ENCODE data around the gene ILKAP.

GRCh38 chr2:238139196-238140039 is 64.1 kb downstream of the ILKAP start:
- TF ChIP-seq, protein P1, sequence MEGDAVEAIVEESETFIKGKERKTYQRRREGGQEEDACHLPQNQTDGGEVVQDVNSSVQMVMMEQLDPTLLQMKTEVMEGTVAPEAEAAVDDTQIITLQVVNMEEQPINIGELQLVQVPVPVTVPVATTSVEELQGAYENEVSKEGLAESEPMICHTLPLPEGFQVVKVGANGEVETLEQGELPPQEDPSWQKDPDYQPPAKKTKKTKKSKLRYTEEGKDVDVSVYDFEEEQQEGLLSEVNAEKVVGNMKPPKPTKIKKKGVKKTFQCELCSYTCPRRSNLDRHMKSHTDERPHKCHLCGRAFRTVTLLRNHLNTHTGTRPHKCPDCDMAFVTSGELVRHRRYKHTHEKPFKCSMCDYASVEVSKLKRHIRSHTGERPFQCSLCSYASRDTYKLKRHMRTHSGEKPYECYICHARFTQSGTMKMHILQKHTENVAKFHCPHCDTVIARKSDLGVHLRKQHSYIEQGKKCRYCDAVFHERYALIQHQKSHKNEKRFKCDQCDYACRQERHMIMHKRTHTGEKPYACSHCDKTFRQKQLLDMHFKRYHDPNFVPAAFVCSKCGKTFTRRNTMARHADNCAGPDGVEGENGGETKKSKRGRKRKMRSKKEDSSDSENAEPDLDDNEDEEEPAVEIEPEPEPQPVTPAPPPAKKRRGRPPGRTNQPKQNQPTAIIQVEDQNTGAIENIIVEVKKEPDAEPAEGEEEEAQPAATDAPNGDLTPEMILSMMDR (IDR thresholded peaks at IDR 0.05), result peak in 3 of 6 experiments; percentile 10 to 45 (median 23)
- TF ChIP-seq POLR2A (IDR thresholded peaks at IDR 0.05), result no peak
